G401.6 (cell line): ENCODE measurements around the gene NFYA.

Source experiments
- FAIRE-seq: peaks from 2 replicates; lab custom pipeline; 2012; peaks lifted over from hg19 to GRCh38; lab: Jason Lieb, UNC

Gene NFYA

GRCh38 chr6:41120058-41120457 lies 47.3 kb downstream of the NFYA start:
- FAIRE-seq = no peak

- FAIRE-seq = no peak
Observed at GRCh38 chr6:41122373-41122772, 49.6 kb downstream of the NFYA start.

- no peak for FAIRE-seq
Observed at GRCh38 chr6:41122918-41123317, 50.1 kb downstream of the NFYA start.

- no peak for FAIRE-seq
Observed at GRCh38 chr6:41125282-41125681, 52.5 kb downstream of the NFYA start.

GRCh38 chr6:41132254-41132653 lies 59.5 kb downstream of the NFYA start:
- FAIRE-seq = no peak

- no peak for FAIRE-seq
Observed at GRCh38 chr6:41135062-41135832, 62.5 kb downstream of the NFYA start.

- no peak for FAIRE-seq
Observed at GRCh38 chr6:41136911-41137310, 64.1 kb downstream of the NFYA start.

GRCh38 chr6:41147917-41148316 lies 75.1 kb downstream of the NFYA start:
- FAIRE-seq = no peak
